Measurements from ENCODE around the gene UHMK1.

The UHMK1 gene

DNA sequence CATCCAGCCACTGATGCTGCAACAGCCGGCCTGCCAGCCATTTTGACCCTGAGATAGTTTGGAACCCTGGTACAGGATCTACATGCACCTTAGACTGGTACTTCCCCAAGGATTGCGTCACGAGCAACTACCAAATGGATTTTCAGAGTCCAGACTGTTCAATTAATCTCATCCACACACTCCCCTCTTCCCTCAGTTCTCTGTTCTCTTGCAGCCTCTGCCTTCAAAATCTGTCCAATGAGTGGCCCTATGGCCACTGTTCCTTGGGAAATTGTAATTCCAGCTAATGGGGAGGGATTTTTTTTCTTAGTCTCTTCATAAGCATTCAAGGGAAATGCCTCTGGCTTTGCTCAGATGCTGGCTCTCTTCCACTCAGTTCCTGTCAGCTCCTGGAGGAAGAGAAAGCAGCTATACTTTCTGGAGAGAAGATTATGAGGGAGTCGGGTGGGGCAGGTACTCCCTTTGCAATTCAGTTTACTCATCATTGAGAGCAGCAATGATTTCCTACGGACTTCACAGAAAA lies 44.1 kb downstream of the UHMK1 start:
- Histone ChIP-seq H2BK12ac (ENCODE audit: low read length) (no peak overlapping the region), H2BK15ac (ENCODE audit: low read length) (no peak overlapping the region), H3K4me1 (ENCODE audit: control insufficient read depth in 2 of 2, insufficient read depth in 1 of 2, low read depth in 1 of 2, low read length in 2 of 2) (no peaks in the 10 kb centered on the region), H3K27me3 (ENCODE audit: control insufficient read depth in 3 of 3, insufficient read depth in 3 of 3, low read depth in 1 of 3, low read length in 3 of 3) (no peaks in the 10 kb centered on the region), H3K27ac (replicated peaks; ENCODE audit: low read length) (no peak overlapping the region), H2AFZ (ENCODE audit: low read length) (no peak overlapping the region), H3K79me1 (ENCODE audit: low read depth, low read length) (no peaks in the 10 kb centered on the region), H3K23ac (ENCODE audit: low read depth, low read length, poor library complexity) (no peak overlapping the region), H2AK5ac (ENCODE audit: low read depth, low read length) (no peak overlapping the region), H2BK5ac (ENCODE audit: low read length) (no peak overlapping the region), H3K4me2 (ENCODE audit: insufficient read depth, low read length, poor library complexity, severe bottlenecking) (no peak overlapping the region), H3K4ac (ENCODE audit: low read length) (no peak overlapping the region), H2BK120ac (ENCODE audit: low read depth, low read length) (no peak overlapping the region), H3K14ac (ENCODE audit: low read length) (no peak overlapping the region), H3K9me3 (replicated peaks in 1 of 2; ENCODE audit: control insufficient read depth in 2 of 2, insufficient read depth in 1 of 2, low read depth in 1 of 2, low read length in 2 of 2) (peaks cover 0 to 12% of the 10 kb centered on the region in 2 donors), H4K8ac (ENCODE audit: low read depth, low read length) (no peak overlapping the region), H3K36me3 (replicated peaks in 1 of 2; ENCODE audit: control insufficient read depth in 2 of 2, insufficient read depth in 2 of 2, low read length in 2 of 2) (no peaks in the 10 kb centered on the region), H3K18ac (ENCODE audit: low read length) (no peak overlapping the region), H3K9ac (ENCODE audit: low read depth, low read length, poor library complexity) (no peak overlapping the region), H4K91ac (ENCODE audit: low read depth, low read length, poor library complexity) (no peak overlapping the region), H3K4me3 (ENCODE audit: low read length in 2 of 2) (no peak overlapping the region)
- DNase-seq (ENCODE audit: low spot score): no peak
- no CpG with 5 or more reads among the region's 5 CpGs for WGBS, 2 donors (ENCODE audit: extremely low coverage in 2 of 2, insufficient read length in 2 of 2, insufficient replicate concordance in 1 of 2)

DNA sequence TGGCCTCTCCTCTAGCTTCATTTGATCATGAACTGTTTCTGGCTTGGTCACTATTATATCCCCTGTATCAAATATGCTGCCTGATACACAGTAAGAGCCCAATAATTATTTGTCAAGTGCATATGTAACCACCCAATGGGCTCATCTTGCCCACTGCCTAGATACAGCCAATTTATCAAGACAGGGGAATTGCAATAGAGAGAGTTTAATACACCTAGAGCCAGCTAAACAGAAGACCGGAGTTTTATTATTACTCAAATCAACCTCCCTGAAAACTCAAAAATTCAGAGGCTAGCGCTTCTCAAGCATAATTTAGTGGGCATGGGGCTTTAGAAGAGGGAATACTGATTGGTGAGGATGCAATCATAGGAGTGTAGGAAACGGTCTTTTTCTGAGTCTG lies 45.6 kb downstream of the UHMK1 start:
- H3K79me1 ChIP-seq (ENCODE audit: low read depth, low read length): no peaks in the 10 kb centered on the region
- H2BK15ac ChIP-seq (ENCODE audit: low read length): no peak overlapping the region
- no CpG with 5 or more reads among the region's 3 CpGs for WGBS, 2 donors (ENCODE audit: extremely low coverage in 2 of 2, insufficient read length in 2 of 2, insufficient replicate concordance in 1 of 2)
- H2BK120ac ChIP-seq (ENCODE audit: low read depth, low read length): no peak overlapping the region
- no peaks in the 10 kb centered on the region for H3K36me3 ChIP-seq (replicated peaks in 1 of 2; ENCODE audit: control insufficient read depth in 2 of 2, insufficient read depth in 2 of 2, low read length in 2 of 2)
- H4K8ac ChIP-seq (ENCODE audit: low read depth, low read length): no peak overlapping the region
- no peaks in the 10 kb centered on the region for H3K27me3 ChIP-seq (ENCODE audit: control insufficient read depth in 3 of 3, insufficient read depth in 3 of 3, low read depth in 1 of 3, low read length in 3 of 3)
- H3K18ac ChIP-seq (ENCODE audit: low read length): no peak overlapping the region
- H2AFZ ChIP-seq (ENCODE audit: low read length): no peak overlapping the region
- no peaks in the 10 kb centered on the region for H3K4me1 ChIP-seq (ENCODE audit: control insufficient read depth in 2 of 2, insufficient read depth in 1 of 2, low read depth in 1 of 2, low read length in 2 of 2)
- no peak overlapping the region for H3K4me3 ChIP-seq (ENCODE audit: low read length in 2 of 2)
- no peak overlapping the region for H3K4me2 ChIP-seq (ENCODE audit: insufficient read depth, low read length, poor library complexity, severe bottlenecking)
- no peak overlapping the region for H2BK12ac ChIP-seq (ENCODE audit: low read length)
- no peak for DNase-seq (ENCODE audit: low spot score)
- peaks cover 0 to 12% of the 10 kb centered on the region in 2 donors for H3K9me3 ChIP-seq (replicated peaks in 1 of 2; ENCODE audit: control insufficient read depth in 2 of 2, insufficient read depth in 1 of 2, low read depth in 1 of 2, low read length in 2 of 2)
- no peak overlapping the region for H2AK5ac ChIP-seq (ENCODE audit: low read depth, low read length)
- H3K14ac ChIP-seq (ENCODE audit: low read length): no peak overlapping the region
- no peak overlapping the region for H3K23ac ChIP-seq (ENCODE audit: low read depth, low read length, poor library complexity)
- H3K4ac ChIP-seq (ENCODE audit: low read length): no peak overlapping the region
- no peak overlapping the region for H4K91ac ChIP-seq (ENCODE audit: low read depth, low read length, poor library complexity)
- H3K9ac ChIP-seq (ENCODE audit: low read depth, low read length, poor library complexity): no peak overlapping the region
- no peak overlapping the region for H2BK5ac ChIP-seq (ENCODE audit: low read length)
- no peak overlapping the region for H3K27ac ChIP-seq (replicated peaks; ENCODE audit: low read length)

GRCh38 chr1:162548170-162548569 lies 50.6 kb downstream of the UHMK1 start:
- WGBS, 2 donors (ENCODE audit: extremely low coverage in 2 of 2, insufficient read length in 2 of 2, insufficient replicate concordance in 1 of 2): no CpG with 5 or more reads among the region's 4 CpGs

DNA sequence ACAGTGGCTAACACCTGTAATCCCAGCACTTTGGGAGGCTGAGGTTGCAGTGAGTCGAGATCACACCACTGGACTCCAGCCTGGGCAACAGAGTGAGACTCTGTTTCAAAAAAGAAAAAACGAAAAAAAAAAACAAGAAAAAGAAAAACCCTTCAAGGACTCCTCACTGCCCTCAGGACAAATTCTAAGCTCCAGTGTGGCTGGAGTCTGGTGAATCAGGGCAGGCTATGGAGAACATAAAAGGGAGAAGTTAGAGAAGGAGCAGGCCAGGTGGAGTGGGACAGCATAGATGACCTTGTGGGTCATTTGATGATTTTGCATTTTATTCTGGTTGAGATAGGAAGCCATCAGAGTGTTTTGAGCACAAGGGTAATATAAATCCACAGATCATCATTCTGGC lies 51.4 kb downstream of the UHMK1 start:
- Histone ChIP-seq H2AFZ (ENCODE audit: low read length) (peak overlapping the region; percentile 56), H3K14ac (ENCODE audit: low read length) (no peak overlapping the region), H3K79me1 (ENCODE audit: low read depth, low read length) (no peaks in the 10 kb centered on the region), H3K4me1 (ENCODE audit: control insufficient read depth in 2 of 2, insufficient read depth in 1 of 2, low read depth in 1 of 2, low read length in 2 of 2) (no peaks in the 10 kb centered on the region), H2BK15ac (ENCODE audit: low read length) (no peak overlapping the region), H3K9ac (ENCODE audit: low read depth, low read length, poor library complexity) (no peak overlapping the region), H3K36me3 (replicated peaks in 1 of 2; ENCODE audit: control insufficient read depth in 2 of 2, insufficient read depth in 2 of 2, low read length in 2 of 2) (no peaks in the 10 kb centered on the region), H3K4me3 (ENCODE audit: low read length in 2 of 2) (no peak overlapping the region), H4K91ac (ENCODE audit: low read depth, low read length, poor library complexity) (no peak overlapping the region), H3K4ac (ENCODE audit: low read length) (no peak overlapping the region), H3K23ac (ENCODE audit: low read depth, low read length, poor library complexity) (no peak overlapping the region), H4K8ac (ENCODE audit: low read depth, low read length) (no peak overlapping the region), H3K27me3 (ENCODE audit: control insufficient read depth in 3 of 3, insufficient read depth in 3 of 3, low read depth in 1 of 3, low read length in 3 of 3) (no peaks in the 10 kb centered on the region), H3K18ac (ENCODE audit: low read length) (no peak overlapping the region), H2BK12ac (ENCODE audit: low read length) (no peak overlapping the region), H2BK5ac (ENCODE audit: low read length) (no peak overlapping the region), H3K4me2 (ENCODE audit: insufficient read depth, low read length, poor library complexity, severe bottlenecking) (no peak overlapping the region), H3K27ac (replicated peaks; ENCODE audit: low read length) (no peak overlapping the region), H2AK5ac (ENCODE audit: low read depth, low read length) (no peak overlapping the region), H3K9me3 (replicated peaks in 1 of 2; ENCODE audit: control insufficient read depth in 2 of 2, insufficient read depth in 1 of 2, low read depth in 1 of 2, low read length in 2 of 2) (peaks cover 0 to 3% of the 10 kb centered on the region in 2 donors), H2BK120ac (ENCODE audit: low read depth, low read length) (no peak overlapping the region)
- no CpG with 5 or more reads among the region's 2 CpGs for WGBS, 2 donors (ENCODE audit: extremely low coverage in 2 of 2, insufficient read length in 2 of 2, insufficient replicate concordance in 1 of 2)
- no peak for DNase-seq (ENCODE audit: low spot score)

More at GRCh38 chr1:162548170-162548569, 50.6 kb downstream of the UHMK1 start:
- no peak for DNase-seq (ENCODE audit: low spot score)
- no peak overlapping the region for H4K8ac ChIP-seq (ENCODE audit: low read depth, low read length)
- no peak overlapping the region for H4K91ac ChIP-seq (ENCODE audit: low read depth, low read length, poor library complexity)
- H3K27ac ChIP-seq (replicated peaks; ENCODE audit: low read length): no peak overlapping the region
- H2AK5ac ChIP-seq (ENCODE audit: low read depth, low read length): no peak overlapping the region
- H2BK5ac ChIP-seq (ENCODE audit: low read length): no peak overlapping the region
- H3K4me2 ChIP-seq (ENCODE audit: insufficient read depth, low read length, poor library complexity, severe bottlenecking): no peak overlapping the region
- no peak overlapping the region for H3K9ac ChIP-seq (ENCODE audit: low read depth, low read length, poor library complexity)
- H3K4me3 ChIP-seq (ENCODE audit: low read length in 2 of 2): no peak overlapping the region
- H3K23ac ChIP-seq (ENCODE audit: low read depth, low read length, poor library complexity): no peak overlapping the region
- H3K4ac ChIP-seq (ENCODE audit: low read length): no peak overlapping the region
- no peaks in the 10 kb centered on the region for H3K4me1 ChIP-seq (ENCODE audit: control insufficient read depth in 2 of 2, insufficient read depth in 1 of 2, low read depth in 1 of 2, low read length in 2 of 2)
- H3K14ac ChIP-seq (ENCODE audit: low read length): no peak overlapping the region
- no peaks in the 10 kb centered on the region for H3K36me3 ChIP-seq (replicated peaks in 1 of 2; ENCODE audit: control insufficient read depth in 2 of 2, insufficient read depth in 2 of 2, low read length in 2 of 2)
- no peak overlapping the region for H3K18ac ChIP-seq (ENCODE audit: low read length)
- H2BK12ac ChIP-seq (ENCODE audit: low read length): no peak overlapping the region
- no peaks in the 10 kb centered on the region for H3K27me3 ChIP-seq (ENCODE audit: control insufficient read depth in 3 of 3, insufficient read depth in 3 of 3, low read depth in 1 of 3, low read length in 3 of 3)
- H3K9me3 ChIP-seq (replicated peaks in 1 of 2; ENCODE audit: control insufficient read depth in 2 of 2, insufficient read depth in 1 of 2, low read depth in 1 of 2, low read length in 2 of 2): peaks cover 0 to 7% of the 10 kb centered on the region in 2 donors
- H2BK15ac ChIP-seq (ENCODE audit: low read length): no peak overlapping the region
- H3K79me1 ChIP-seq (ENCODE audit: low read depth, low read length): no peaks in the 10 kb centered on the region
- no peak overlapping the region for H2BK120ac ChIP-seq (ENCODE audit: low read depth, low read length)
- peak overlapping the region; percentile 67 for H2AFZ ChIP-seq (ENCODE audit: low read length)
